Fibroblast of mammary gland (primary cell): Measurements from ENCODE around the gene GAD2.
"Not testable (repeated sequence)": the region's sequence is repeated elsewhere in the genome, so short reads cannot be mapped to it uniquely, and the experiment has no call there.

ENCODE experiments used
- DNase-seq: peaks from one replicate; pipeline ENCODE4 v3.0.0-alpha.2; 2010; ENCODE audit warnings: low read depth
- H3K4me3 ChIP-seq: 2 replicates; pipeline ENCODE4 v1.5.1; 2011; ENCODE audit warnings: low read depth, mild to moderate bottlenecking, low read length, moderate library complexity; ENCODE audit not compliant: control insufficient read depth
- TF ChIP-seq, protein P1 (sequence below): conservative IDR thresholded peaks from 2 replicates; pipeline ENCODE4 v1.5.1; 2011; ENCODE audit warnings: low read depth, low read length, inconsistent platforms; ENCODE audit not compliant: control insufficient read depth, insufficient read depth

The GAD2 gene

DNA sequence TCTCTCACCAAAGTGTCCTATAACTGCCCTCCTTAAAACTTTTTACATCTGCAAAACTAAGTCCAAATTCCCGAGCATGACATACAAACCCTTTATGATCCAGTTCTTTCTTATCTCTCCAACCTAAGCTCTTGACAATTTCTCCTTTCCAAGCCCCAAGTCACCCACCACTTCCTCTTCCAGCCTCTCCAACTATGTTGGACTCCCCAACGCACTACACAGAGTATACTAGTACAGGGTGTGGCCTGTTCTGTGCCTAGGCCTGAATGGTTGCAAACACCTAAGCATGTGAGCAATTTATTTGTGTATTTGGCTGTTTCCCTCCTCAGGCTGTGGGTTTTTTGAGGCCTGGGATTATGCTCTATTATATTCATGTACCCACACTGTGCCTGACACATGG lies 120.4 kb downstream of the GAD2 start:
- TF ChIP-seq, protein P1, sequence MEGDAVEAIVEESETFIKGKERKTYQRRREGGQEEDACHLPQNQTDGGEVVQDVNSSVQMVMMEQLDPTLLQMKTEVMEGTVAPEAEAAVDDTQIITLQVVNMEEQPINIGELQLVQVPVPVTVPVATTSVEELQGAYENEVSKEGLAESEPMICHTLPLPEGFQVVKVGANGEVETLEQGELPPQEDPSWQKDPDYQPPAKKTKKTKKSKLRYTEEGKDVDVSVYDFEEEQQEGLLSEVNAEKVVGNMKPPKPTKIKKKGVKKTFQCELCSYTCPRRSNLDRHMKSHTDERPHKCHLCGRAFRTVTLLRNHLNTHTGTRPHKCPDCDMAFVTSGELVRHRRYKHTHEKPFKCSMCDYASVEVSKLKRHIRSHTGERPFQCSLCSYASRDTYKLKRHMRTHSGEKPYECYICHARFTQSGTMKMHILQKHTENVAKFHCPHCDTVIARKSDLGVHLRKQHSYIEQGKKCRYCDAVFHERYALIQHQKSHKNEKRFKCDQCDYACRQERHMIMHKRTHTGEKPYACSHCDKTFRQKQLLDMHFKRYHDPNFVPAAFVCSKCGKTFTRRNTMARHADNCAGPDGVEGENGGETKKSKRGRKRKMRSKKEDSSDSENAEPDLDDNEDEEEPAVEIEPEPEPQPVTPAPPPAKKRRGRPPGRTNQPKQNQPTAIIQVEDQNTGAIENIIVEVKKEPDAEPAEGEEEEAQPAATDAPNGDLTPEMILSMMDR: no peak
- no peak overlapping the region for H3K4me3 ChIP-seq
- DNase-seq: no peak

DNA sequence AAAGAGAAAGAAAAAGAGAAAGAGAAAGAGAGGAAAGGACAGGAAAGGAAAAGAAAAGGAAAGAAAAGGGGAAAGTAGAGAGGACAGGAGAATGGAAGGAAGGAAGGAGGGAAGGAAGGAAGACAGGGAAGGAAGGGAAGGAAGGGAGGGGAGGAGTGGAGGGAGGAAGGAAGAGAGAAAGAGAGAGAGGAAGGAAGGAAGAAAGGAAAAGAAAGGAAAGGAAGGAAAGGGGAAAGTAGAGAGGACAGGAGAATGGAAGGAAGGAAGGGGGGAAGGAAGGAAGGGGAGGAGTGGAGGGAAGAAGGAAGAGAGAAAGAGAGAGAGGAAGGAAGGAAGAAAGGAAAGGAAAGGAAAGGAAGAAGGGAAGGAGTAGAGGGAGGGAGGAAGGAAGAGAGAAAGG lies 125.1 kb downstream of the GAD2 start:
- H3K4me3 ChIP-seq: no peak overlapping the region
- DNase-seq: no peak

DNA sequence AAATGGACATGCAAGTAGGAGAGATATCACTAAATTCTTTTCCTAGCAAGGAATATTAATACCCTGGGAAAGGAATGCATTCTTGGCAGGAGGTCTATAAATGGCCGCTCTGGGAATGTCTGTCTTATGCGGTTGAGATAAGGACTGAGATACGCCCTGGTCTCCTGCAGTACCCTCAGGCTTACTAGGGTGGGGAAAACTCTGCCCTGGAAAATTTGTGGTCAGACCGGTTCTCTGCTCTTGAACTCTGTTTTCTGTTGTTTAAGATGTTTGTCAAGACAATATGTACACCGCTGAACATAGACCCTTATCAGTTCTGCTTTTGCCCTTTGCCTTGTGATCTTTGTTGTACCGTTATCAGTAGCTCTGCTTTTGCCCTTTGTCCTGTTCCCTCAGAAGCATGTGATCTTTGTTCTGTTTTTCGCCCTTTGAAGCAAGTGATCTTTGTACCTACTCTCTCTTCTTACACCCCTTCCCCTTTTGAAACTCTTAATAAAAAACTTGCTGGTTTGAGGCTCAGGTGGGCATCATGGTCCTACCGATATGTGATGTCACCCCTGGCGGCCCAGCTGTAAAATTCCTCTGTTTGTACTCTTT lies 132.3 kb downstream of the GAD2 start:
- H3K4me3 ChIP-seq, DNase-seq: not testable (repeated sequence)

More for the DNA sequence above, 125.1 kb downstream of the GAD2 start:
- TF ChIP-seq, protein P1: no peak
